HepG2 (cell line): ENCODE data around the gene TPGS1. TPM values are rescaled to one million over a fixed set of nuclear protein-coding genes. Genes with fewer than 3 reads are reported as not detected.

Experiments used
- ATAC-seq: fragments of 200-7000 bp; cut with Tn5 transposase; 3 replicates; pipeline ENCODE4 v1.9.1; 2020; ENCODE audit warnings: mild to moderate bottlenecking, moderate library complexity
- BruUV-seq: library from RNA; stranded (reverse); fragments of 400-500 nt; replicated peaks from 2 replicates; lab custom pipeline; 2021; lab: Mats Ljungman, UMichigan
- CTCF ChIA-PET: fragments of 300-600 bp; formaldehyde crosslinking; extraction: SDS; loops from one replicate; lab custom pipeline; 2021; ENCODE audit warnings: low total read pairs, inconsistent platforms, low intra/inter-chr PET ratio; lab: Yijun Ruan, JAX
- POLR2A ChIA-PET: fragments of 350-600 bp; sonication (Branson Sonifier 250); formaldehyde crosslinking; loops from one replicate; lab custom pipeline; 2020; ENCODE audit warnings: antibody characterized with exemption, inconsistent platforms; lab: Yijun Ruan, JAX
- DNase-seq: peaks from one replicate; pipeline ENCODE4 v3.0.0-alpha.2; 2015; ENCODE audit warnings: low spot score
- FAIRE-seq: peaks from 3 replicates; lab custom pipeline; 2011; peaks lifted over from hg19 to GRCh38; lab: Jason Lieb, UNC
- H2AFZ ChIP-seq: one replicate; pipeline ENCODE4 v1.6.1; 2011; ENCODE audit warnings: low read length, inconsistent platforms
- H3K27ac ChIP-seq: fragments of 300-600 bp; 3 replicates; pipeline ENCODE4 v1.8.0; 2011; ENCODE audit warnings: mixed run types, mild to moderate bottlenecking, mixed read lengths, low read length, inconsistent platforms; ENCODE audit not compliant: insufficient read depth; ENCODE audit errors: extremely low read length
- H3K27me3 ChIP-seq, 2 experiments: fragments of 200-600 bp in 1 of 2; 2 replicates in 1 of 2; 3 replicates in 1 of 2; pipeline versions ENCODE4 v1.6.0 to v1.8.0; 2011; ENCODE audit warnings: low read length in 2 of 2, mild to moderate bottlenecking in 2 of 2, moderate library complexity in 2 of 2, inconsistent platforms in 1 of 2; ENCODE audit not compliant: insufficient read depth in 2 of 2, control insufficient read depth in 1 of 2
- H3K36me3 ChIP-seq, 2 experiments: fragments of 200-600 bp in 1 of 2; replicated peaks in 1 of 2; 2 replicates in 1 of 2; 3 replicates in 1 of 2; pipeline versions ENCODE4 v1.5.1 to v1.8.0; 2011; ENCODE audit warnings: low read length in 2 of 2, inconsistent platforms in 1 of 2; ENCODE audit not compliant: insufficient read depth in 2 of 2, control insufficient read depth in 1 of 2
- H3K4me1 ChIP-seq: 2 replicates; pipeline ENCODE4 v1.5.1; 2012; ENCODE audit warnings: low read length, inconsistent platforms; ENCODE audit not compliant: insufficient read depth
- H3K4me2 ChIP-seq: 2 replicates; pipeline ENCODE4 v1.6.0; 2011; ENCODE audit warnings: low read depth, low read length, inconsistent platforms
- H3K4me3 ChIP-seq, 3 experiments: fragments of 200-600 bp in 1 of 3; sonication (generic), shearing (Covaris generic) in 1 of 3; replicated peaks in 1 of 3; 2 replicates each; pipeline ENCODE4 v1.5.1; 2011 to 2016; ENCODE audit warnings: low read length in 3 of 3, inconsistent platforms in 2 of 3, low read depth in 2 of 3, mild to moderate bottlenecking in 2 of 3, control low read depth in 1 of 3, mixed read lengths in 1 of 3; ENCODE audit not compliant: insufficient read depth in 1 of 3
- H3K79me2 ChIP-seq: one replicate; pipeline ENCODE4 v1.6.1; 2011; ENCODE audit warnings: low read length, inconsistent platforms; ENCODE audit not compliant: insufficient read depth
- H3K9ac ChIP-seq: 2 replicates; pipeline ENCODE4 v1.6.0; 2011; ENCODE audit warnings: mild to moderate bottlenecking, low read depth, low read length, inconsistent platforms; ENCODE audit not compliant: insufficient read depth
- H3K9me3 ChIP-seq: 2 replicates; pipeline ENCODE4 v1.5.1; 2012; ENCODE audit warnings: mild to moderate bottlenecking, low read length
- H4K20me1 ChIP-seq: 2 replicates; pipeline ENCODE4 v1.6.0; 2011; ENCODE audit warnings: inconsistent platforms, mild to moderate bottlenecking, low read length, moderate library complexity; ENCODE audit not compliant: insufficient read depth
- AGO2 ChIP-seq: fragments of 200-400 bp; formaldehyde crosslinking; optimal IDR thresholded peaks from 2 replicates; pipeline ENCODE3; 2017; ENCODE audit warnings: mild to moderate bottlenecking, low read depth, low read length, moderate library complexity
- AHR ChIP-seq: IDR thresholded peaks from 2 replicates; pipeline ENCODE4 v1.6.1; 2018; ENCODE audit warnings: missing genetic modification reagents, missing compliant biosample characterization
- ARNT2 ChIP-seq: sonication (generic); formaldehyde crosslinking; IDR thresholded peaks from 2 replicates; pipeline ENCODE4 v1.8.0; 2022; ENCODE audit warnings: mild to moderate bottlenecking, low read depth, missing genetic modification reagents, moderate library complexity
- CBFB ChIP-seq: sonication (generic); formaldehyde crosslinking; IDR thresholded peaks from 2 replicates; pipeline ENCODE4 v1.4.0; 2020; ENCODE audit warnings: missing genetic modification reagents
- CHCHD3 ChIP-seq: sonication (generic); formaldehyde crosslinking; IDR thresholded peaks from 2 replicates; pipeline ENCODE4 v1.8.0; 2022; ENCODE audit warnings: mild to moderate bottlenecking, missing genetic modification reagents, moderate library complexity
- FOXK1 ChIP-seq: sonication (generic); formaldehyde crosslinking; IDR thresholded peaks from 2 replicates; pipeline ENCODE4 v1.4.0; 2020; ENCODE audit warnings: low read depth, missing genetic modification reagents, borderline replicate concordance
- FOXO1 ChIP-seq: sonication (generic); formaldehyde crosslinking; IDR thresholded peaks from 2 replicates; pipeline ENCODE4 v1.4.0; 2020; ENCODE audit warnings: missing genetic modification reagents
- HDAC1 ChIP-seq: sonication (generic); formaldehyde crosslinking; IDR thresholded peaks from 2 replicates; pipeline ENCODE4 v1.5.1; 2020; ENCODE audit warnings: mild to moderate bottlenecking, missing genetic modification reagents
- NBN ChIP-seq: fragments of 450-650 bp; conservative IDR thresholded peaks from 2 replicates; pipeline ENCODE4 v1.6.1; 2017
- NFKB2 ChIP-seq: sonication (generic); formaldehyde crosslinking; IDR thresholded peaks from 2 replicates; pipeline ENCODE4 v1.4.0; 2020; ENCODE audit warnings: missing genetic modification reagents, borderline replicate concordance
- NR2F1 ChIP-seq, 2 experiments: fragments of 450-650 bp in 1 of 2; formaldehyde crosslinking in 1 of 2; IDR thresholded peaks; 2 replicates each; pipeline versions ENCODE4 v1.5.0 to v1.6.1; 2016 to 2020; ENCODE audit warnings: mild to moderate bottlenecking in 1 of 2, missing compliant biosample characterization in 1 of 2, missing genetic modification reagents in 1 of 2, moderate library complexity in 1 of 2
- SRSF1 ChIP-seq: fragments of 200-400 bp; formaldehyde crosslinking; optimal IDR thresholded peaks from 2 replicates; pipeline ENCODE3; 2017; ENCODE audit warnings: mild to moderate bottlenecking, low read depth, low read length, moderate library complexity
- THRA ChIP-seq: sonication (generic); formaldehyde crosslinking; IDR thresholded peaks from 2 replicates; pipeline ENCODE4 v1.4.0; 2020; ENCODE audit warnings: missing genetic modification reagents, borderline replicate concordance
- ZFY ChIP-seq: sonication (generic); formaldehyde crosslinking; IDR thresholded peaks from 2 replicates; pipeline ENCODE4 v1.4.0; 2020; ENCODE audit warnings: missing genetic modification reagents
- ZNF468 ChIP-seq: sonication (generic); formaldehyde crosslinking; IDR thresholded peaks from 2 replicates; pipeline ENCODE4 v1.8.0; 2022; ENCODE audit warnings: mild to moderate bottlenecking, moderate library complexity, missing genetic modification reagents
- ZNF501 ChIP-seq: sonication (generic); formaldehyde crosslinking; IDR thresholded peaks from 2 replicates; pipeline ENCODE4 v1.5.1; 2020; ENCODE audit warnings: mild to moderate bottlenecking, moderate library complexity, missing genetic modification reagents
- ZNF670 ChIP-seq: sonication (generic); formaldehyde crosslinking; IDR thresholded peaks from 2 replicates; pipeline ENCODE4 v1.8.0; 2022; ENCODE audit warnings: mild to moderate bottlenecking, missing genetic modification reagents, borderline replicate concordance
- ZNF687 ChIP-seq: sonication (generic); formaldehyde crosslinking; IDR thresholded peaks from 2 replicates; pipeline ENCODE4 v1.5.1; 2020; ENCODE audit warnings: mild to moderate bottlenecking, missing genetic modification reagents, moderate library complexity
- ZUFSP ChIP-seq: sonication (generic); formaldehyde crosslinking; IDR thresholded peaks from 2 replicates; pipeline ENCODE4 v1.9.0; 2021; ENCODE audit warnings: missing genetic modification reagents, mild to moderate bottlenecking, borderline replicate concordance
- WGBS: methylation state at CpG from one replicate; pipeline ENCODE4 v1.1.6; 2017; ENCODE audit warnings: low lambda C conversion rate; 5-methylcytosine and 5-hydroxymethylcytosine counted together
- in situ Hi-C: cut with HindIII; loops from 2 replicates; pipeline ENCODE4 v1.10.0; 2017; ENCODE audit warnings: low pct_unique_long_range_greater_than_20kb; ENCODE audit not compliant: extremely low pct_ligation_motif_present
- intact Hi-C: fragments of 100-400 bp; cut with micrococcal nuclease; formaldehyde crosslinking; loops from one replicate; pipeline ENCODE4 v1.10.0; 2022; ENCODE audit not compliant: unreplicated experiment
- polyA plus RNA-seq, 8 experiments: library from polyadenylated mRNA; depleted of rRNA in 3 of 8; stranded (reverse) in 7 of 8; unstranded in 1 of 8; fragments of >200 nt; fragmentation: Illumina TruSeq in 4 of 8; extraction: Trizol in 4 of 8; gene quantifications; 2 replicates each; pipeline versions ENCODE4 v1.2.1 to v1.2.3, GENCODE V29; 2011 to 2016; ENCODE audit warnings: low read depth in 4 of 8, missing spikeins in 1 of 8, mixed read lengths in 1 of 8; ENCODE audit not compliant: insufficient read depth in 1 of 8
- total RNA-seq, 5 experiments: library from RNA; depleted of rRNA; stranded (reverse); fragments of >200 nt; fragmentation: Illumina TruSeq; extraction: Trizol; gene quantifications; 2 replicates each; pipeline ENCODE4 v1.2.3, GENCODE V29; 2016; ENCODE audit warnings: low read depth in 1 of 5

TPGS1 gene
- total and polyA plus RNA-seq, 2 of the 13 experiments (the other 11 are each of a cell fraction or from before 2014, with no cell fraction given) = 1.1 to 6.2 TPM

GRCh38 chr19:498511-498891 is 8.8 kb upstream of the TPGS1 start:
- H2AFZ ChIP-seq = no peak overlapping the region
- peaks cover 44% of the 10 kb centered on the region for H3K4me1 ChIP-seq
- WGBS = 10% methylated on average over 4 of the region's 26 CpGs
- H3K27me3 ChIP-seq = peaks cover 0 to 4% of the 10 kb centered on the region in 2 experiments; a peak in 2 of 5 replicates
- ChIA-PET POLR2A (interaction anchor here (1.0 to 1.9 kb wide), 3 partner anchors 8 to 240 kb away, joined by 3 to 14 read pairs (median 5); no protein-coding TSS in a partner anchor), CTCF (no interaction called here)
- DNase-seq (no peak), ATAC-seq (peak; percentile 59), FAIRE-seq (no peak)
- BruUV-seq = no TSS peak
- intact Hi-C loops = no loop called here
- H3K4me3 ChIP-seq = peak overlapping the region; percentile 49 to 78 (median 55)
- H3K4me2 ChIP-seq = peak overlapping the region; percentile 90
- no peaks in the 10 kb centered on the region for H3K9me3 ChIP-seq
- H4K20me1 ChIP-seq = no peaks in the 10 kb centered on the region
- H3K36me3 ChIP-seq = no peaks in the 10 kb centered on the region
- H3K79me2 ChIP-seq = no peaks in the 10 kb centered on the region
- peak overlapping the region; percentile 49; the same call in 1 of the 2 replicates for H3K9ac ChIP-seq
- in situ Hi-C loops = no loop called here
- H3K27ac ChIP-seq = no peak overlapping the region
- TF ChIP-seq CHCHD3 (CRISPR knock-in tag) (no peak), FOXK1 (CRISPR knock-in tag) (no peak), ZNF501 (CRISPR knock-in tag) (0 out of 2 replicates have a peak, but pooled peaks have one; percentile 35), AHR (CRISPR knock-in tag) (no peak), CBFB (CRISPR knock-in tag) (no peak), HDAC1 (CRISPR knock-in tag) (peak; percentile 13; the same call in 1 of the 2 replicates), NBN (no peak), SRSF1 (peak; percentile 22), AGO2 (peak; percentile 27), ZNF670 (CRISPR knock-in tag) (0 out of 2 replicates have a peak, but pooled peaks have one; percentile 6), FOXO1 (peak; percentile 25; the same call in 1 of the 2 replicates), ARNT2 (CRISPR knock-in tag) (no peak), ZUFSP (CRISPR knock-in tag) (no peak), ZNF687 (peak; percentile 49; the same call in 1 of the 2 replicates), ZFY (no peak), NR2F1 (CRISPR knock-in tag; IDR thresholded peaks at IDR 0.05) (no peak), THRA (CRISPR knock-in tag) (no peak), NFKB2 (CRISPR knock-in tag) (no peak), ZNF468 (CRISPR knock-in tag) (0 out of 2 replicates have a peak, but pooled peaks have one; percentile 11)
